GM12891 (cell line): Measurements from ENCODE around the gene KIZ.
A peak's percentile ranks its signal among the peaks of the same experiment; 100 is the strongest.

Experiments
- DNase-seq: peaks from one replicate; pipeline ENCODE4 v3.0.0; 2011; ENCODE audit warnings: low spot score; ENCODE audit not compliant: insufficient read length
- FAIRE-seq: peaks from 2 replicates; lab custom pipeline; 2011; peaks lifted over from hg19 to GRCh38; lab: Jason Lieb, UNC
- PAX5 ChIP-seq: IDR thresholded peaks from 2 replicates; pipeline ENCODE4 v1.6.1; 2011; ENCODE audit warnings: low read length, moderate library complexity, mild to moderate bottlenecking; ENCODE audit not compliant: insufficient read depth, severe bottlenecking
- POLR2A ChIP-seq: IDR thresholded peaks from 2 replicates; pipeline ENCODE4 v1.6.1; 2011; ENCODE audit warnings: low read depth, low read length, control low read depth
- POLR2AphosphoS5 ChIP-seq: IDR thresholded peaks from 2 replicates; pipeline ENCODE4 v1.6.1; 2011; ENCODE audit warnings: low read depth, low read length, control low read depth
- POU2F2 ChIP-seq: IDR thresholded peaks from 2 replicates; pipeline ENCODE4 v1.6.1; 2011; ENCODE audit warnings: low read depth, mild to moderate bottlenecking, control low read depth, low read length, moderate library complexity
- SPI1 ChIP-seq: IDR thresholded peaks from 2 replicates; pipeline ENCODE4 v1.6.1; 2011; ENCODE audit warnings: low read depth, low read length, control low read depth
- TAF1 ChIP-seq: IDR thresholded peaks from 2 replicates; pipeline ENCODE4 v1.6.1; 2011; ENCODE audit warnings: low read depth, low read length, control low read depth

Gene KIZ

GRCh38 chr20:21149344-21149743, 23.5 kb downstream of the KIZ start:
- no peak for DNase-seq
- TF ChIP-seq POU2F2 (no peak), POLR2AphosphoS5 (no peak), SPI1 (no peak), PAX5 (no peak), POLR2A (no peak), TAF1 (no peak)
- no peak for FAIRE-seq

- no peak for TF ChIP-seq POU2F2
- no peak for TF ChIP-seq POLR2A
- TF ChIP-seq TAF1 = no peak
- TF ChIP-seq POLR2AphosphoS5 = no peak
- TF ChIP-seq SPI1 = no peak
- TF ChIP-seq PAX5 = no peak
- DNase-seq = no peak
- no peak for FAIRE-seq
Observed at GRCh38 chr20:21151791-21152190, 25.9 kb downstream of the KIZ start.

GRCh38 chr20:21154692-21155091, 28.8 kb downstream of the KIZ start:
- no peak for DNase-seq

GRCh38 chr20:21155268-21155667, 29.4 kb downstream of the KIZ start:
- FAIRE-seq (no peak), DNase-seq (no peak)
- no peak for TF ChIP-seq POU2F2
- no peak for TF ChIP-seq POLR2A
- TF ChIP-seq TAF1 = no peak
- no peak for TF ChIP-seq POLR2AphosphoS5
- no peak for TF ChIP-seq PAX5
- TF ChIP-seq SPI1 = no peak

More at GRCh38 chr20:21154692-21155091, 28.8 kb downstream of the KIZ start:
- no peak for TF ChIP-seq TAF1
- TF ChIP-seq POLR2A = no peak
- TF ChIP-seq POLR2AphosphoS5 = no peak
- TF ChIP-seq POU2F2 = no peak
- no peak for TF ChIP-seq SPI1
- TF ChIP-seq PAX5 = no peak
- FAIRE-seq = no peak

- TF ChIP-seq POLR2A (no peak), POLR2AphosphoS5 (no peak), PAX5 (no peak), SPI1 (no peak), POU2F2 (no peak), TAF1 (no peak)
- FAIRE-seq (no peak), DNase-seq (no peak)
Observed at GRCh38 chr20:21156266-21156665, 30.4 kb downstream of the KIZ start.

- FAIRE-seq = no peak
- DNase-seq = no peak
- TF ChIP-seq TAF1 = no peak
- no peak for TF ChIP-seq SPI1
- no peak for TF ChIP-seq POLR2AphosphoS5
- TF ChIP-seq POU2F2 = no peak
- TF ChIP-seq PAX5 = no peak
- no peak for TF ChIP-seq POLR2A
Observed at GRCh38 chr20:21157006-21157405, 31.1 kb downstream of the KIZ start.

GRCh38 chr20:21159658-21160380, 33.9 kb downstream of the KIZ start:
- TF ChIP-seq PAX5 (no peak), POLR2AphosphoS5 (no peak), SPI1 (peak; percentile 69)
- FAIRE-seq = peak; percentile 20
- DNase-seq = no peak

GRCh38 chr20:21161926-21162325, 36.0 kb downstream of the KIZ start:
- no peak for TF ChIP-seq POLR2A
- no peak for TF ChIP-seq POLR2AphosphoS5
- no peak for TF ChIP-seq POU2F2
- no peak for FAIRE-seq

GRCh38 chr20:21162631-21163030, 36.7 kb downstream of the KIZ start:
- FAIRE-seq (no peak), DNase-seq (no peak)
- no peak for TF ChIP-seq POLR2A
- TF ChIP-seq TAF1 = no peak
- TF ChIP-seq PAX5 = no peak
- no peak for TF ChIP-seq POLR2AphosphoS5
- no peak for TF ChIP-seq POU2F2
- no peak for TF ChIP-seq SPI1

More at GRCh38 chr20:21161926-21162325, 36.0 kb downstream of the KIZ start:
- DNase-seq = no peak

GRCh38 chr20:21166801-21167200, 40.9 kb downstream of the KIZ start:
- TF ChIP-seq TAF1 (no peak), SPI1 (no peak), POLR2AphosphoS5 (no peak), POLR2A (no peak), PAX5 (no peak), POU2F2 (no peak)
- FAIRE-seq = no peak
- no peak for DNase-seq
